ENCODE measurements around the gene PGK2.
"Not testable (repeated sequence)": the region's sequence is repeated elsewhere in the genome, so short reads cannot be mapped to it uniquely, and the experiment has no call there.

Gene PGK2

DNA sequence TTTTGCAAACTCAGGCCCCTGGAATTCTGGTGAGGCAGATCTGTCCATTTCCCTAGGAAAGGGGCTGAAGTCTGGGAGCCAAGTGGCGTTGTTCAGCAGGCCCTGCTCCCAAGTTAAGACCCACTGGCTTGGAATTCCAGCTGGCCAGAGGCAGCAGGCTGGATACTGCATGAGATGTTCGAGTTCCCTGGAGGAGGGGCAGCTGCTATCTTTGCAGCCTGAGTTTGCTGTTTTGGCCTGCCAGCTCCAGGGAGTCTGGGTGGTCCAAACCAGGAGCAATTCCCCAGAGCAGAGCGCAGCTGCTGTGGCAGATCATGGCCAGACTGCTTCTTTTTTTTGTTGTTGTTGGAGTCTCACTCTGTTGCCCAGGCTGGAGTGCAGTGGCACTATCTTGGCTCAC, 18.2 kb upstream of the PGK2 start:
- TF ChIP-seq, protein P1, sequence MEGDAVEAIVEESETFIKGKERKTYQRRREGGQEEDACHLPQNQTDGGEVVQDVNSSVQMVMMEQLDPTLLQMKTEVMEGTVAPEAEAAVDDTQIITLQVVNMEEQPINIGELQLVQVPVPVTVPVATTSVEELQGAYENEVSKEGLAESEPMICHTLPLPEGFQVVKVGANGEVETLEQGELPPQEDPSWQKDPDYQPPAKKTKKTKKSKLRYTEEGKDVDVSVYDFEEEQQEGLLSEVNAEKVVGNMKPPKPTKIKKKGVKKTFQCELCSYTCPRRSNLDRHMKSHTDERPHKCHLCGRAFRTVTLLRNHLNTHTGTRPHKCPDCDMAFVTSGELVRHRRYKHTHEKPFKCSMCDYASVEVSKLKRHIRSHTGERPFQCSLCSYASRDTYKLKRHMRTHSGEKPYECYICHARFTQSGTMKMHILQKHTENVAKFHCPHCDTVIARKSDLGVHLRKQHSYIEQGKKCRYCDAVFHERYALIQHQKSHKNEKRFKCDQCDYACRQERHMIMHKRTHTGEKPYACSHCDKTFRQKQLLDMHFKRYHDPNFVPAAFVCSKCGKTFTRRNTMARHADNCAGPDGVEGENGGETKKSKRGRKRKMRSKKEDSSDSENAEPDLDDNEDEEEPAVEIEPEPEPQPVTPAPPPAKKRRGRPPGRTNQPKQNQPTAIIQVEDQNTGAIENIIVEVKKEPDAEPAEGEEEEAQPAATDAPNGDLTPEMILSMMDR (conservative IDR thresholded peaks at IDR 0.05; ENCODE audit: control insufficient read depth, insufficient read depth, low read depth, low read length): no peak
- H3K4me3 ChIP-seq (ENCODE audit: control insufficient read depth, low read depth, low read length): no peak overlapping the region
- no peak for DNase-seq (ENCODE audit: low read depth)

DNA sequence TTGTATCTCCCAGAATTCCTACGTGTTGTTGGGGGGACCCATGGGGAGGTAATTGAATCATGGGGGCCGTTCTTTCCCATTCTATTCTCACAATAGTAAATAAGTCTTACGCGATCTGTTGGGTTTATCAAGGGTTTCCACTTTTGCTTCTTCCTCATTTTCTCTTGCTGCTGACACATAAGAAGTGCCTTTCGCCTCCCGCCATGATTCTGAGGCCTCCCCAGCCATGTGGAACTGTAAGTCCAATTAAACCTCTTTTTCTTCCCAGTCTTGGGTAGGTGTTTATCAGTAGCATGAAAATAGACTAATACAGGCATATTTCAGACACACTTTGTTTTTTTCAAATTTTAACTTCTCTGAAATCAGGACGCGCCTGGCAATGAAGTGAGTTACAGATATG, 14.4 kb upstream of the PGK2 start:
- DNase-seq (ENCODE audit: low read depth): no peak
- TF ChIP-seq, protein P1 (conservative IDR thresholded peaks at IDR 0.05; ENCODE audit: control insufficient read depth, insufficient read depth, low read depth, low read length): no peak
- no peak overlapping the region for H3K4me3 ChIP-seq (ENCODE audit: control insufficient read depth, low read depth, low read length)

DNA sequence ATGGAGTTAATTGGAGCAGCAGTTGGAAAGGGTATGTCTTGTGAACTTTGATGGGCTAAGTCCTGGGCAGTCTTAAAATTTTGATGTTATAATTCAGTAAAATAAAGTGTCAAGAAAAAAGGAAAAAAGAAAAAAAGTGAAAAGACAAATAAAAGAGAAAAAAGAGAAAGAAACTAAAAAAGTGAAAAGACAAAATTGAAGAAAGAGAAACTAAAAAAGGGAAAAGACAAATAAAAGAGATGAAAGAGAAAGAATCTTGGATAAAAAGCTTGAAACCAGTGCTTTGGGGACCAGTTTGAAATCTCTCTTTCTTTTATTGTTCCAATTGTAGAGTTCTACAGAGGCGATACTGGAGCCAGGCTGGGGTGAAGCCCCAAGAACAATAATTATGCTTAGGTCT, 12.0 kb upstream of the PGK2 start:
- DNase-seq (ENCODE audit: low read depth): no peak
- H3K4me3 ChIP-seq (ENCODE audit: control insufficient read depth, low read depth, low read length): no peak overlapping the region
- TF ChIP-seq, protein P1 (conservative IDR thresholded peaks at IDR 0.05; ENCODE audit: control insufficient read depth, insufficient read depth, low read depth, low read length): no peak

DNA sequence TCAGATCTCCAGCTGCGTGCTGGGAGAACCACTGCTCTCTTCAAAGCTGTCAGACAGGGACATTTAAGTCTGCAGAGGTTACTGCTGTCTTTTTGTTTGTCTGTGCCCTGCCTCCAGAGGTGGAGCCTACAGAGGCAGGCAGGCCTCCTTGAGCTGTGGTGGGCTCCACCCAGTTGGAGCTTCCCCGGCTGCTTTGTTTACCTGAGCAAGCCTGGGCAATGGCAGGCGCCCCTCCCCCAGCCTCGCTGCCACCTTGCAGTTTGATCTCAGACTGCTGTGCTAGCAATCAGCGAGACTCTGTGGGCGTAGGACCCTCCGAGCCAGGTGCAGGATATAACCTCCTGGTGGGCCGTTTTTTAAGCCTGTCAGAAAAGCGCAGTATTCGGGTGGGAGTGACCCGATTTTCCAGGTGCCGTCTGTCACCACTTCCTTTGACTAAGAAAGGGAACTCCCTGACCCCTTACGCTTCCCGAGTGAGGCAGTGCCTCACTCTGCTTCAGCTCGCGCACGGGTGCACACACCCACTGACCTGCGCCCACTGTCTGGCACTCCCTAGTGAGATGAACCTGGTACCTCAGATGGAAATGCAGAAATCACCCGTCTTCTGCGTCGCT, 9.9 kb upstream of the PGK2 start:
- not testable (repeated sequence) for DNase-seq (ENCODE audit: low read depth); H3K4me3 ChIP-seq (ENCODE audit: control insufficient read depth, low read depth, low read length)

DNA sequence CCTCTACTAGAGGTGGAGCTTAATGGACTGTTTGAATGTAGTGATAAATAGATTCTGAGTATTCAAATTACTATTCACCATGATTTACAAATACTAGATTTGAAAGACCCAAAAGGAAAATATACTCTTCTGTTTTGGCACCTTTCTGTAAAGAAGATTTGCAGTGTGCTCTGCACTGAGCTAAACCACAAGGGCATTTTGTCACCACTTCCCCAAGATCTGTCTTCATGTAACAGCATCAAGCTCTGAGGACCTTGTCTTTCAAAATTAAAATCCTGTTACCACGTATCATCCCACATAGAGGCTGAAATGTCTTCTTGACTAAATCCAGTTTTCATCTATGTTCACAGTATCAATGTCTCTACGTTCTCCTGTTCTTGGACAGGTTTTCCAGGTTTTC, 3.3 kb upstream of the PGK2 start:
- TF ChIP-seq, protein P1 (conservative IDR thresholded peaks at IDR 0.05; ENCODE audit: control insufficient read depth, insufficient read depth, low read depth, low read length): no peak
- H3K4me3 ChIP-seq (ENCODE audit: control insufficient read depth, low read depth, low read length): no peak overlapping the region
- DNase-seq (ENCODE audit: low read depth): no peak

DNA sequence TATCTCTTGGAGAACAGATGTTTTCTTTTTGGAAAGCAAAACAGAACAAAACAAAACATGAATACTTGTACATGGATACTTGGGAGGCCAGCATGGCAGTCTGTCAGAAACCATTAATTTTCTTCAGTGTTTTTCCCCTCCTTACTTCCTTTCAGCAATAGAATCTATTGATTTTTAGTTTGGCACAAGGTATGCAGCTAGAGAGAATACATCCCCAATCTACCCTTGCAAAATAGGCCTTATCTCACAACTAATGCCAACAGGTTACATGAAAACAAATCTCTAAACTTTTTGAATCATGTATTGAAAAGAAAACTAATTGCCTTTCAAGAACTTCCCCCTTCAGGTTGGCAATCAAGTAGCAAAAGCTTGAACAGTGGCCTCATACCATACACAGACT, 2.8 kb downstream of the PGK2 start:
- no peak for DNase-seq (ENCODE audit: low read depth)
- TF ChIP-seq, protein P1 (conservative IDR thresholded peaks at IDR 0.05; ENCODE audit: control insufficient read depth, insufficient read depth, low read depth, low read length): no peak
- H3K4me3 ChIP-seq (ENCODE audit: control insufficient read depth, low read depth, low read length): no peak overlapping the region

DNA sequence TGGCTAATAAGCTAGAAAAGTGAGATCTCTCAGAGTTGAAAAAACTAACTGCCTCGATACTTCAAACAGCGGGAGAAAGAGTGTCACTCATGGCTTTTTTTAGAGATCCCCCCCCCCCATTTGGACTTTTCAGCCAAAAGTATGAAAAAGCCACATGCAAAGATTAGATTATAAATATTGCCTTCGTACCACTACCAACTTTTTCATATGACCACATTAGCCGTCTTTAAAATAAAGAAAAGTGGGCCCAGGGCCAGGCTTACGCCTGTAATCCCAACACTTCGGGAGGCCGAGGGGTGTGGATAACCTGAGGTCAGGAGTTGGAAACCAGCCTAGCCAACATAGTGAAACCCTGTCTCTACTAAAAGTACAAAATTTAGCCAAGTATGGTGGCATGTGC, 4.4 kb downstream of the PGK2 start:
- TF ChIP-seq, protein P1 (conservative IDR thresholded peaks at IDR 0.05; ENCODE audit: control insufficient read depth, insufficient read depth, low read depth, low read length): no peak
- no peak overlapping the region for H3K4me3 ChIP-seq (ENCODE audit: control insufficient read depth, low read depth, low read length)
- DNase-seq (ENCODE audit: low read depth): no peak

Measured in fibroblast of mammary gland (primary cell).